PC-9 (cell line): ENCODE measurements around the gene WRAP73. TPM values are rescaled to one million over a fixed set of nuclear protein-coding genes. Genes with fewer than 3 reads are reported as not detected.

ENCODE experiments used
- BruUV-seq: library from RNA; stranded (reverse); fragments of 400-500 nt; replicated peaks from 2 replicates; lab custom pipeline; 2021; lab: Mats Ljungman, UMichigan
- CTCF ChIA-PET: fragments of 300-600 bp; sonication (Branson Sonifier 250); formaldehyde crosslinking; loops from one replicate; lab custom pipeline; 2022; ENCODE audit warnings: antibody characterized with exemption; lab: Charles Lee
- POLR2A ChIA-PET: fragments of 300-600 bp; sonication (Branson Sonifier 250); formaldehyde crosslinking; loops from one replicate; lab custom pipeline; 2022; ENCODE audit warnings: antibody characterized with exemption; ENCODE audit not compliant: unreplicated experiment; lab: Charles Lee
- DNase-seq, 2 experiments: peaks; one replicate each; pipeline versions ENCODE4 v3.0.0 to v3.0.0-alpha.2; 2015 to 2022; ENCODE audit warnings: mixed read lengths in 1 of 2
- H2AFZ ChIP-seq: fragments of 200-600 bp; sonication (generic); 2 replicates; pipeline ENCODE4 v1.8.1; 2017; ENCODE audit warnings: antibody characterized with exemption
- H3F3A ChIP-seq: fragments of 200-600 bp; sonication (generic); 2 replicates; pipeline ENCODE4 v1.8.1; 2017; ENCODE audit warnings: antibody characterized with exemption, mild to moderate bottlenecking, low read depth; ENCODE audit not compliant: insufficient read depth
- H3K27ac ChIP-seq: fragments of 200-600 bp; sonication (generic); 2 replicates; pipeline ENCODE4 v1.6.1; 2016; ENCODE audit warnings: mixed run types
- H3K27me3 ChIP-seq: fragments of 200-600 bp; sonication (generic); 2 replicates; pipeline ENCODE4 v1.6.1; 2016; ENCODE audit warnings: low read depth, mixed run types; ENCODE audit not compliant: insufficient read depth
- H3K36me3 ChIP-seq: fragments of 200-600 bp; sonication (generic); 2 replicates; pipeline ENCODE4 v1.6.1; 2016; ENCODE audit warnings: low read depth, mixed run types
- H3K4me1 ChIP-seq: fragments of 200-600 bp; sonication (generic); replicated peaks from 2 replicates; pipeline ENCODE4 v1.6.1; 2016; ENCODE audit warnings: mixed run types; ENCODE audit not compliant: insufficient read depth
- H3K4me2 ChIP-seq: fragments of 200-600 bp; sonication (generic); 2 replicates; pipeline ENCODE4 v1.6.1; 2017; ENCODE audit warnings: mixed run types
- H3K4me3 ChIP-seq: fragments of 200-600 bp; sonication (generic); 2 replicates; pipeline ENCODE4 v1.6.1; 2016; ENCODE audit warnings: mixed run types
- H3K79me2 ChIP-seq: fragments of 200-600 bp; sonication (generic); 2 replicates; pipeline ENCODE4 v1.6.1; 2017; ENCODE audit warnings: low read depth, mixed run types
- H3K9me2 ChIP-seq: fragments of 200-600 bp; sonication (generic); 2 replicates; pipeline ENCODE4 v1.8.1; 2017; ENCODE audit warnings: mild to moderate bottlenecking; ENCODE audit not compliant: insufficient read depth
- H3K9me3 ChIP-seq: fragments of 200-600 bp; sonication (generic); 2 replicates; pipeline ENCODE4 v1.8.1; 2016; ENCODE audit warnings: low read depth; ENCODE audit not compliant: insufficient read depth
- H4K20me1 ChIP-seq: fragments of 200-600 bp; sonication (generic); 2 replicates; pipeline ENCODE4 v1.8.1; 2017; ENCODE audit not compliant: insufficient read depth
- CTCF ChIP-seq: fragments of 200-600 bp; sonication (generic); conservative IDR thresholded peaks from 2 replicates; pipeline ENCODE4 v1.6.1; 2017; ENCODE audit warnings: mixed run types, antibody characterized with exemption, mild to moderate bottlenecking, moderate library complexity
- EZH2 ChIP-seq: fragments of 200-600 bp; sonication (generic); IDR thresholded peaks from 2 replicates; pipeline ENCODE4 v1.8.0; 2017; ENCODE audit warnings: antibody characterized with exemption, low read depth
- intact Hi-C: fragments of 100-400 bp; cut with micrococcal nuclease; formaldehyde crosslinking; loops from one replicate; pipeline ENCODE4 v1.10.0; 2022; ENCODE audit not compliant: unreplicated experiment
- total RNA-seq: library from RNA; stranded (reverse); gene quantifications from 2 replicates; pipeline ENCODE4 v1.2.3, GENCODE V29; 2021

The WRAP73 gene
- total RNA-seq, 1 experiment from 2014 or later = 25.5 TPM

- DNase-seq = no peak
- no peak overlapping the region for H3K27ac ChIP-seq
- no TSS peak for BruUV-seq
- no peaks in the 10 kb centered on the region for H3K9me2 ChIP-seq
- ChIA-PET CTCF (no interaction called here), POLR2A (no interaction called here)
- H2AFZ ChIP-seq = no peak overlapping the region
- intact Hi-C loops = loop anchor here (1.0 kb wide), 1 partner anchor 28 kb away; no protein-coding TSS in a partner anchor
- TF ChIP-seq CTCF (no peak), EZH2 (no peak)
- no peaks in the 10 kb centered on the region for H3K9me3 ChIP-seq
- no peaks in the 10 kb centered on the region for H4K20me1 ChIP-seq
- H3K36me3 ChIP-seq = no peaks in the 10 kb centered on the region
- H3F3A ChIP-seq = no peaks in the 10 kb centered on the region
- no peak overlapping the region for H3K4me2 ChIP-seq
- H3K27me3 ChIP-seq = peaks cover 64% of the 10 kb centered on the region
- H3K79me2 ChIP-seq = no peaks in the 10 kb centered on the region
- H3K4me3 ChIP-seq = no peak overlapping the region
- H3K4me1 ChIP-seq = no peaks in the 10 kb centered on the region
Measured at GRCh38 chr1:3696689-3697088, 46.8 kb upstream of the WRAP73 start.

- intact Hi-C loops = loop anchor here (1.0 kb wide), 1 partner anchor 29 kb away; no protein-coding TSS in a partner anchor
- ChIA-PET POLR2A (interaction anchor here (0.5 kb wide), 1 partner anchor 68 kb away, joined by 4 read pairs; no protein-coding TSS in a partner anchor), CTCF (interaction anchor here (0.6 to 1.0 kb wide), 4 partner anchors 22 to 243 kb away, joined by 4 to 10 read pairs (median 6); no protein-coding TSS in a partner anchor)
- no peaks in the 10 kb centered on the region for H3K9me2 ChIP-seq
- H2AFZ ChIP-seq = no peak overlapping the region
- H3K27ac ChIP-seq = no peak overlapping the region
- no peaks in the 10 kb centered on the region for H3K79me2 ChIP-seq
- H3K36me3 ChIP-seq = no peaks in the 10 kb centered on the region
- H3K27me3 ChIP-seq = peaks cover 68% of the 10 kb centered on the region
- H3K9me3 ChIP-seq = no peaks in the 10 kb centered on the region
- H3K4me1 ChIP-seq = no peaks in the 10 kb centered on the region
- peak; percentile 88 for TF ChIP-seq CTCF
- no peak for TF ChIP-seq EZH2
- H3F3A ChIP-seq = no peaks in the 10 kb centered on the region
- peak overlapping the region; percentile 59 for H3K4me2 ChIP-seq
- no peaks in the 10 kb centered on the region for H4K20me1 ChIP-seq
- peak overlapping the region; percentile 18; the same call in 1 of the 2 replicates for H3K4me3 ChIP-seq
- no TSS peak for BruUV-seq
- DNase-seq = peak in 1 of 2 experiments; percentile 43
Measured at GRCh38 chr1:3695326-3696217, 45.7 kb upstream of the WRAP73 start.

GRCh38 chr1:3693321-3693720, 43.4 kb upstream of the WRAP73 start:
- Histone ChIP-seq H3K27ac (no peak overlapping the region), H3K79me2 (no peaks in the 10 kb centered on the region), H3K4me2 (no peak overlapping the region), H3K27me3 (peaks cover 67% of the 10 kb centered on the region), H3F3A (no peaks in the 10 kb centered on the region), H3K36me3 (no peaks in the 10 kb centered on the region), H3K4me3 (no peak overlapping the region), H4K20me1 (no peaks in the 10 kb centered on the region), H3K4me1 (no peaks in the 10 kb centered on the region), H3K9me2 (no peaks in the 10 kb centered on the region), H2AFZ (no peak overlapping the region), H3K9me3 (no peaks in the 10 kb centered on the region)
- TF ChIP-seq CTCF = no peak
- no peak for TF ChIP-seq EZH2
- CTCF ChIA-PET = no interaction called here
- BruUV-seq = no TSS peak
- POLR2A ChIA-PET = no interaction called here
- intact Hi-C loops = no loop called here
- DNase-seq = no peak
